GM21447 (cell line): ENCODE results near the gene OR2A7.
"Not testable (repeated sequence)": the region's sequence is repeated elsewhere in the genome, so short reads cannot be mapped to it uniquely, and the experiment has no call there.

ENCODE experiments used
- ATAC-seq: cut with Tn5 transposase; IDR thresholded peaks from one replicate; pipeline ENCODE4 v1.9.1; 2021; ENCODE audit not compliant: unreplicated experiment

OR2A7 gene

GRCh38 chr7:144264692-144265091, at the start of gene OR2A7:
TSS of gene OR2A7 (minus strand) at chr7:144264792. CDS start at chr7:144259628, 5,164 bp downstream.
- ATAC-seq, result not testable (repeated sequence)

GRCh38 chr7:144311872-144312469, 47.4 kb upstream of the OR2A7 start, which contains the start of gene OR2A1:
TSS of gene OR2A1 (plus strand) at chr7:144312419. CDS start at chr7:144318125, 5,706 bp downstream.
- not testable (repeated sequence) for ATAC-seq

- not testable (repeated sequence) for ATAC-seq
These were observed 46.6 kb upstream of the OR2A7 start for GRCh38 chr7:144311218-144311617.

- not testable (repeated sequence) for ATAC-seq
These were observed 45.1 kb upstream of the OR2A7 start for GRCh38 chr7:144309702-144310101.

GRCh38 chr7:144305156-144305555, 40.6 kb upstream of the OR2A7 start:
- ATAC-seq, result not testable (repeated sequence)

- ATAC-seq, result not testable (repeated sequence)
These were observed 39.0 kb upstream of the OR2A7 start for GRCh38 chr7:144303607-144304006.

- peak; percentile 37 for ATAC-seq
These were observed 38.1 kb upstream of the OR2A7 start for GRCh38 chr7:144302578-144303303.

- ATAC-seq, result peak; percentile 69
These were observed 29.4 kb upstream of the OR2A7 start for GRCh38 chr7:144293794-144294499.

- not testable (repeated sequence) for ATAC-seq
These were observed 28.0 kb upstream of the OR2A7 start for GRCh38 chr7:144292384-144293161.

GRCh38 chr7:144291607-144292006, 27.0 kb upstream of the OR2A7 start:
- ATAC-seq, result not testable (repeated sequence)

GRCh38 chr7:144287171-144287784, 22.7 kb upstream of the OR2A7 start:
- ATAC-seq, result not testable (repeated sequence)

GRCh38 chr7:144283716-144284115, 19.1 kb upstream of the OR2A7 start:
- ATAC-seq, result not testable (repeated sequence)

GRCh38 chr7:144282490-144282889, 17.9 kb upstream of the OR2A7 start:
- ATAC-seq, result not testable (repeated sequence)

GRCh38 chr7:144281981-144282380, 17.4 kb upstream of the OR2A7 start:
- ATAC-seq, result not testable (repeated sequence)

- ATAC-seq, result not testable (repeated sequence)
These were observed 15.4 kb upstream of the OR2A7 start for GRCh38 chr7:144280010-144280409.

GRCh38 chr7:144275281-144275680, 10.7 kb upstream of the OR2A7 start:
- not testable (repeated sequence) for ATAC-seq

GRCh38 chr7:144269188-144269587, 4.6 kb upstream of the OR2A7 start, which contains the start of gene CTAGE8:
TSS of gene CTAGE8 (minus strand) at chr7:144269288. CDS start at chr7:144269250, 38 bp downstream.
- ATAC-seq, result not testable (repeated sequence)

GRCh38 chr7:144262128-144262527, 2.5 kb downstream of the OR2A7 start:
- ATAC-seq, result not testable (repeated sequence)

GRCh38 chr7:144259067-144259466, 5.5 kb downstream of the OR2A7 start:
- ATAC-seq, result not testable (repeated sequence)

GRCh38 chr7:144256112-144256511, 8.5 kb downstream of the OR2A7 start:
- no peak for ATAC-seq
